GM19023 (cell line): ENCODE data around the gene STPG1.

Experiments used
- ATAC-seq: cut with Tn5 transposase; IDR thresholded peaks from one replicate; pipeline ENCODE4 v1.9.1; 2021; ENCODE audit warnings: mild to moderate bottlenecking, moderate library complexity; ENCODE audit not compliant: unreplicated experiment

The STPG1 gene

DNA sequence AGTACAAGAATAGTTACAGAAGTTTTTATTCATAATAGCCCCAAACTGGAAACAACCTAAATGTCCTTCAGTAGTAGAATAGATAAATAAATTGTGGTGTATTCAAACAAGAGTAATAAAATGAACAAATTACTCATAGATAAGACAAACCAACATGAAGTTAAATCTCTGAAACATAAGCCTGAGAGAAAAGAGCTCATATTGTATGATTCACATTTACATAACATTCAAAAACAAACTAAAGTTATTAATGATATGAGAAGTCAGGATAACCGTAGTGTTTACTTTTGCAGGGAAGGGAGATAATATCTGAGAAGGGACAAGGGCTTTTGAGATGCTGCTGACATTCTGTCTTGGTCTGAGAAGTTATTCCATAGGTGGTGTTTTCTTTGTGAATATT is 13.5 kb downstream of the STPG1 start:
- ATAC-seq: no peak

GRCh38 chr1:24393892-24394291 is 19.7 kb downstream of the STPG1 start:
- no peak for ATAC-seq

DNA sequence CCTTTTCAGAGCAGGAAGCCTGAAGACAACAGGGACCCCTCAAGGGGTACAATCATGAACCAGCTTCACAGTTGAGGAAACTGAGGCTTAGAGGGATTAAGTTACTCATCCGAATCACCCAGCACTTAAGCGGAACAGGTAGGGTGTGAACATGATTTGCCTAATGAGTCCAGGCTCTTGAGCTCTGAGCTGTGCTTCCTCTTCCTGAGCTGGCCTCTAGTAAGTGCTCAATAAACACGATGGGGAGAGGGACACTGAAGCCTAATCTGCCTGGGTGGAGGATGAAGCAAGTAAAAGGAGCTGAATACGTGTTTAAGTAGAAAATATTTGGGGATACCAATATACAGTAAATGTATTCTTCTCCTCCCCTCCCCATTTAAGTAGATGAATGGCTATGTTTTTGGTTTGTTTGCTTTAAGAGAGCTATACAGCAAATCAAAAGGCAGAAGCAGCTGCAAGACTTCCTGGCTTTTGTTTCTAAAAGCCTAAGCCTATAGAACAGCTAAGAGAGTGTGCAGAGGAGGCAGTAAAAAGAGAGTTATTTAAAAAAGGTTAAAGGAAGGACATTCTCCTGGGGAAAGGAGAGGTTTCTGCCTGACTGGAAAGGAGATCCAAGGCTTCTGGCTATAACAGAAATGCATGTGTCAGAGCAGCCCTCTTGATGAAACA is 20.5 kb downstream of the STPG1 start:
- no peak for ATAC-seq

DNA sequence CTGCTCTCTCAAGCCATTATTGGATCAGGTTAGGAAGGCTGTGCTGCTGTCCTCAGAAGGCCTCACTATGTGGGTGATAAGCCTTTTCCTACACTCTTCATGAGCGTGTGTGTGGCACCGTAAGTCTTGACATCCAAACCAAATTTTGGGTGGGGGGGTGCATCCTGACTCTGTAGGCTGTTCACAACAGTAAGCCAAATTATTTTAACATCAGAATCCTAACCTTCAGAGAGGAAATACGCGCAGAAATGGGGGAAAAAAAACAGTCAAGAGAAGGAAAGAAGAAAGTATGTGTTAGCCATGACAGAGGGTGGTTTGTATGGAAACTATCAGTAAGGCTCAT is 21.0 kb downstream of the STPG1 start:
- ATAC-seq: no peak

DNA sequence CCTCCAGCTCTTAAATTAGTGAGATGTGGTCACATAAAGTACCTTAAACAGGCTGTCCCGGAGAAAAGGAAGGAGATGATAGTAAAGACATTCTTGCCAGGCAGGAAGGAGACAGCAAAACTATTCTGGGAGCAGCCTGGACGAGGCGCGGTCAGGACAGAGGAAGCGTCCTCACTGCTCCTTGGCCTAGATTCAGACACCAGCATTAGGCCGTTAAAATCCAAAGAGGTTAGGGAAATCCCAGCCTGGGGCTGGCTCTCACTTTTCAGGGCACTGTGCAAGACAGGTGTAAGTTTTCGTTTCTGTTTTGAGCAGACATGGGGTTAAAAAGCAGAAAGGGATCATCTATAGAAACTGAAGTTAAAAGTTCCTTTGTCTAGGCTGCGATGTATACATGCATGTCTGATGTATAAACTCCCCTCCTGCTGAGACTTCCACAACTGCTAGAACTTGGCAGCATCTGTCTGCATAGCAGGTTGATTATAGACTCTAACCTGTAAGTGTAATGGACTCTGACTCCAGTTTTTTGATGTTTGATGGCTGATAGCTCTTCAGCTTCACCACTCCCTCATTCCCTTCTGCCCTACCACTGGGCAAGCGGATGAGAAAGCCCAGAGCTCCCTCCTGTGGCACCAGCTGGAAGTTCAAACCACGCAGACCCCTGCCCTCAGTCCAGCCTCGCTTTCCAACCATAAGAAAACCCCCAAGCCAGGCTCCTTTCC is 21.5 kb downstream of the STPG1 start:
- ATAC-seq: peak; percentile 77

- no peak for ATAC-seq
Observed at GRCh38 chr1:24390924-24391782, 22.4 kb downstream of the STPG1 start.

GRCh38 chr1:24389231-24389678 is 24.3 kb downstream of the STPG1 start:
- no peak for ATAC-seq

GRCh38 chr1:24388331-24388885 is 25.2 kb downstream of the STPG1 start:
- ATAC-seq: no peak

- no peak for ATAC-seq
Observed at GRCh38 chr1:24387636-24388175, 25.9 kb downstream of the STPG1 start.

DNA sequence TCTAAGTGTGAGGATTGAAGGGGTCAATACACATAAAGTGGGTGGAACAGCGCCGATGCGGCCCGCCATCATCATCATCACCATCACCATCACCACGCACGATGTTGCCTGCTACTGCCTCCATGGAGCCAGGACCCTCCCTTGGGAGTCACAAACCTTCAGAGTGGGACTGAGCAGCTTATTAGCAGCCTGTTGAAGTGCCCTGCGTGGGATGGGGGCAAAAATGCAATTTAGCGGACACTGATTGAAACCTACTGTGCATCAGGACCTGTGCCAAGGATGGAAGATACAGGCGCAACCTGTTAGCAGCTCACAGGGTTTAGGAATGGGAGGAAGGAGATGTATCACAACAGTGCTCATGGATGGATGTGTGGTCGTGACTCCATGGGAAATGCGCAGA is 26.7 kb downstream of the STPG1 start:
- no peak for ATAC-seq

DNA sequence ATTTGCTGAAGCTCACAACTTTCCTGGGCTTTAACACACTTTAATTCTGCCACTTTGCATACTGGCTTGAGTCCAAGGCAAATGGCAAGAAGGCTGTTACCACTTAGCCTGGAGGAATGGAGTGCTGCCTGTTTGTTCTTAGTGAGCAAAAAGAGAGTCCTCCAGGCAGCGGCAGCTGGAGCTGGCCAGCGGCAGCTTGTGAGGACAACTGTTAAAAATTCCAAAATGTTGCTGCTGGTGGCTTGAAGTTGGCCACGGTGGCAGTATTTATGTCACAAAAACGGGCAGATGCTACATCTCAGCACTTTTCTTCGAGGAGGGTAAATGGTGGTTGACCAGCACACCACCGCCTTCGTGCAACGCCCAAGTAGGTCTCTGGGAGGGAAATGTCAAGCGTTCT is 27.3 kb downstream of the STPG1 start:
- no peak for ATAC-seq

- no peak for ATAC-seq
Observed at GRCh38 chr1:24385160-24385940, 28.2 kb downstream of the STPG1 start.

GRCh38 chr1:24384251-24385090 is 29.1 kb downstream of the STPG1 start:
- peak; percentile 66 for ATAC-seq

DNA sequence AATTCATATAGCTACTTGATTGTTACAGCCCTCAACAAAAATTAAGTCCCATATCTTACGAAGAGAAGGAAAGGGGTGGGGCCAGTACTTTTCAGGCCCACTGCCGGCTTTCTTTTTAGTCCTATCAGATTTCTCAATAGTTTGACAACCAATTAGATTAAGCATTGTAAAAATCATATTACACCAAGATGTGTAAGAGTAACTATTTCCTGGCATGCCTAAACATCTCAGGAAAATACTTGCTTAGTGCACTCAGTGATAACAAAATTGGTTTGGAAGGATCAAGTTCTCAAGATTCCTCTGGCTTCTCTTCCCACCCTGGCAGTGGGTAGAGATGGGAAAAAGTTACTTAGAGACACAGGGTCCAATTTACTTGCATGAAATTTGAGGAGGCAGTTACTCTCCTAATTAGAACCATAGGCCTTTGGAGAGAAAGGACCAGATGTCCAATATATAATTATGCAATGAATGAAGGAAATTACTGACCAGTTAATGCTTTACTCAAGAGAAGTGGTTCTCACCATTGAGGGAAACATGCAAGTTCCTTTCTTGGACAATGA is 30.1 kb downstream of the STPG1 start:
- no peak for ATAC-seq

DNA sequence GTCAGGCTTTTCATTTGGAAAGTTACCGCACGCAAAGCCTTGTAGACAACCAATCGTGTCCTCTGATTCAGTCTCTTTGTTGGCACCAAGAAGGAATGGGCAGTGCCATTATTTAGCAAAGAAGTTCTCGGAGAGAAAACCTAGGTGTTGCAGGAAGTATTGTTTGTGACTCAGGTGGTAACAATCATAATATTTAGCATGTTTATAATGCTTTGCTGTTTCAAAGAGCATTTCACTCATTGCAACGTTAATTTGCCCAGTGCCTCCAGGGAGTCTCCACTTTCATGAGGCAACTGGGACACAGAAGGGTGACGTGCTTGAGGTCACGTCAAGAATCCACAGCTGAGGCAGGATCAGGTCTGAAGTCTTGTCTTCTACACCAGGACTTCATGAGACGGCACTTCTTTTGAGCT is 31.4 kb downstream of the STPG1 start:
- no peak for ATAC-seq

DNA sequence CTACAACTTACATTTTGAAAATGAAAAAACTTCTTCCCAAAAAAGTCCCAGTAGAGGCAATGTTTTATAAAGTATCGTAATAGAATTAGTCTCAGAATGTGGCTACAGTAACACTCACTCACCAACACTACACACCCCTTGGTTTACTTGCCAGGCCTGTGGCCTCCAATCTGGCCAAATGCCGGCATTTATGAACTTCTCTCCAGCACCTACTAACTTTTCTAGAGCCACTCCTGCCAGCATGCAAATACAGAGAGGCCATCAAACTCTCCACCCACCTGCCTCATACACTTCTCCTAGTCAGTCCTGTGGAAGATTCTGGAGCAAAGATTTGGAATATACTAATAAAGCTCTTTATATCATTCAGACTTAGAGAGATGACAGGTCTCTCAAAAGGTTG is 32.3 kb downstream of the STPG1 start:
- no peak for ATAC-seq

GRCh38 chr1:24380508-24380907 is 33.1 kb downstream of the STPG1 start:
- no peak for ATAC-seq

DNA sequence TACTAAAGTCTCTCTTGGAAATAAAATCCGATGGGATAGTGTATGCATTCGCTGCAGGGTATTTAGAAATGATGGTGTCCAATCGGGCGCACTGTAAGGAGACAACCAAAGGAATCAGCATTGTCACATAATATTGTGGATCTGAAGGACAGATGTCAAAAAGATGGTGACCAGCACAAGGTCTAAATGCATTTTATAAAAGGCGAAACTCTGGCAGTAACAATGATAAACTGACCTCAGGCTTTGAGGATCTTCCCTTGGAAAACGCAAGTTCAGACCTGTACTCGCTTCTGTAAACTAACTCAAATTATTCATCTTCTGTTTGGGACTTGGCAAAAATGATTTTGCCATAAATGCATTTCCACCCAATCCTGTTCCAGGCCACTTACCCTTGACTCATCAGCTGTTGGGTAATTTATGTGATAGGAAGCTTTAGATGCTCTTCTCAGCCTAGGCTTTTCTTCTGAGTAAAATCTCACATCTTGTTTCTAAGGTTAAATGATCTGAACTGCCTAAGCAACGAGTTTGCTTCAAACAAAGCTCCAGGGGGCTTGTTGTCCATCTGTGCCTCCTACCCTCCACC is 33.8 kb downstream of the STPG1 start:
- no peak for ATAC-seq
